ENCODE measurements around the gene DPM3.

DNA sequence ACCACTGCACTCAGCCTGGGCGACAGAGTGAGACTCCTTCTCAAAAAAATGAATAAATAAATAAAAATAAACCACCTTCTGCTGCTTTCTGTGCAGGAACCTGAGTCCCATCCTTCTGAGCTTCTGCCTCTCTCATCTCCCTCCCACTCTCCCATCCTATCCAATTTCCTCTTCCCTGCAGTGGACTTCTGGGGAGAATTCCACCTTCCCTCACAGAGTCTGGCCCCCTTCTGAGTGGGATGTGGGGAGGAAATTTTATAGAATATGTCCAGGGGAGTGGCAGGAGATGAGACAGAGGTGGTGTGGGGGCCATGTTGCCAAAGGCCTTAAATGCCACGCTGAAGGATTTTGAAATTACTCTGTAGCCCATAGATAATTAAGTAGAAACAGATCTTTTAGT is 18.0 kb downstream of the DPM3 start:
- TF ChIP-seq, protein P1, sequence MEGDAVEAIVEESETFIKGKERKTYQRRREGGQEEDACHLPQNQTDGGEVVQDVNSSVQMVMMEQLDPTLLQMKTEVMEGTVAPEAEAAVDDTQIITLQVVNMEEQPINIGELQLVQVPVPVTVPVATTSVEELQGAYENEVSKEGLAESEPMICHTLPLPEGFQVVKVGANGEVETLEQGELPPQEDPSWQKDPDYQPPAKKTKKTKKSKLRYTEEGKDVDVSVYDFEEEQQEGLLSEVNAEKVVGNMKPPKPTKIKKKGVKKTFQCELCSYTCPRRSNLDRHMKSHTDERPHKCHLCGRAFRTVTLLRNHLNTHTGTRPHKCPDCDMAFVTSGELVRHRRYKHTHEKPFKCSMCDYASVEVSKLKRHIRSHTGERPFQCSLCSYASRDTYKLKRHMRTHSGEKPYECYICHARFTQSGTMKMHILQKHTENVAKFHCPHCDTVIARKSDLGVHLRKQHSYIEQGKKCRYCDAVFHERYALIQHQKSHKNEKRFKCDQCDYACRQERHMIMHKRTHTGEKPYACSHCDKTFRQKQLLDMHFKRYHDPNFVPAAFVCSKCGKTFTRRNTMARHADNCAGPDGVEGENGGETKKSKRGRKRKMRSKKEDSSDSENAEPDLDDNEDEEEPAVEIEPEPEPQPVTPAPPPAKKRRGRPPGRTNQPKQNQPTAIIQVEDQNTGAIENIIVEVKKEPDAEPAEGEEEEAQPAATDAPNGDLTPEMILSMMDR (IDR thresholded peaks at IDR 0.05; ENCODE audit: low read depth, low read length, poor library complexity, severe bottlenecking), result no peak
- TF ChIP-seq EZH2phosphoT487 (IDR thresholded peaks at IDR 0.05; ENCODE audit: borderline replicate concordance, low read length), result no peak

Measured in DOHH2 (cell line).